GM12874 (cell line): ENCODE data around the gene AMIGO1.

Source experiments
- TF ChIP-seq, protein P1 (sequence below): IDR thresholded peaks from 2 replicates; pipeline ENCODE4 v1.5.1; 2011; ENCODE audit warnings: low read depth, mild to moderate bottlenecking, control low read depth, low read length, moderate library complexity; ENCODE audit not compliant: insufficient read depth

Gene AMIGO1

GRCh38 chr1:109530457-109531087, 21.0 kb upstream of the AMIGO1 start:
- TF ChIP-seq, protein P1, sequence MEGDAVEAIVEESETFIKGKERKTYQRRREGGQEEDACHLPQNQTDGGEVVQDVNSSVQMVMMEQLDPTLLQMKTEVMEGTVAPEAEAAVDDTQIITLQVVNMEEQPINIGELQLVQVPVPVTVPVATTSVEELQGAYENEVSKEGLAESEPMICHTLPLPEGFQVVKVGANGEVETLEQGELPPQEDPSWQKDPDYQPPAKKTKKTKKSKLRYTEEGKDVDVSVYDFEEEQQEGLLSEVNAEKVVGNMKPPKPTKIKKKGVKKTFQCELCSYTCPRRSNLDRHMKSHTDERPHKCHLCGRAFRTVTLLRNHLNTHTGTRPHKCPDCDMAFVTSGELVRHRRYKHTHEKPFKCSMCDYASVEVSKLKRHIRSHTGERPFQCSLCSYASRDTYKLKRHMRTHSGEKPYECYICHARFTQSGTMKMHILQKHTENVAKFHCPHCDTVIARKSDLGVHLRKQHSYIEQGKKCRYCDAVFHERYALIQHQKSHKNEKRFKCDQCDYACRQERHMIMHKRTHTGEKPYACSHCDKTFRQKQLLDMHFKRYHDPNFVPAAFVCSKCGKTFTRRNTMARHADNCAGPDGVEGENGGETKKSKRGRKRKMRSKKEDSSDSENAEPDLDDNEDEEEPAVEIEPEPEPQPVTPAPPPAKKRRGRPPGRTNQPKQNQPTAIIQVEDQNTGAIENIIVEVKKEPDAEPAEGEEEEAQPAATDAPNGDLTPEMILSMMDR, result no peak

DNA sequence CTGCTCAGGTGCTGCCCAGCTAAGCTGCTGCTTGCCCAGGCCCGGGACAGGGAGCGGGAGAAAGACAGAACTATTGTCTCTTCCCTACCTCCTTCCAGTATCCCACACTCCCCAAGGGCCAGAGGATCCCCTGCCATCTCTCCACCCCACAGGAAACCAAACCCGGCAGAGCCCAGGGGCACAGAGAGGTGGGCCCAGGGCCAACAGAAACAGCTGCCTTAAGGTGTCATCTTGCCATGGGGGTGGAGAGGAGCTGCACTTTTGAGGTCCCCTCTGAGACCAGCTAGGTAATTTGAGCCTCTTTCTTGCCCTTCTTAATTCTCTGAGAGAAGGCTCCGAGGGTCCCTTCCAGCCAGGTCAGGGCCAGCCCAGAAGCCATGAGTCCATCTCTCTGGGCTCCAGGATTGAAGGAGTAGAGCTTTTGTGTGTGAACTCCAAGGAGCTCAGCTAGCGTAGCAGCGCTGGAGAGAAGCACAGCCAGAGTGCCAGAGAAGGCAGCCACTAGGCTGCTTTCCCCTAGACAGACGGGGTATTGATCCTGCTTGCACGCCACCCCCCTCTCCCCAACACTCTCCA, 20.4 kb upstream of the AMIGO1 start:
- TF ChIP-seq, protein P1, result no peak

GRCh38 chr1:109528712-109529111, 19.2 kb upstream of the AMIGO1 start:
- TF ChIP-seq, protein P1, result no peak

DNA sequence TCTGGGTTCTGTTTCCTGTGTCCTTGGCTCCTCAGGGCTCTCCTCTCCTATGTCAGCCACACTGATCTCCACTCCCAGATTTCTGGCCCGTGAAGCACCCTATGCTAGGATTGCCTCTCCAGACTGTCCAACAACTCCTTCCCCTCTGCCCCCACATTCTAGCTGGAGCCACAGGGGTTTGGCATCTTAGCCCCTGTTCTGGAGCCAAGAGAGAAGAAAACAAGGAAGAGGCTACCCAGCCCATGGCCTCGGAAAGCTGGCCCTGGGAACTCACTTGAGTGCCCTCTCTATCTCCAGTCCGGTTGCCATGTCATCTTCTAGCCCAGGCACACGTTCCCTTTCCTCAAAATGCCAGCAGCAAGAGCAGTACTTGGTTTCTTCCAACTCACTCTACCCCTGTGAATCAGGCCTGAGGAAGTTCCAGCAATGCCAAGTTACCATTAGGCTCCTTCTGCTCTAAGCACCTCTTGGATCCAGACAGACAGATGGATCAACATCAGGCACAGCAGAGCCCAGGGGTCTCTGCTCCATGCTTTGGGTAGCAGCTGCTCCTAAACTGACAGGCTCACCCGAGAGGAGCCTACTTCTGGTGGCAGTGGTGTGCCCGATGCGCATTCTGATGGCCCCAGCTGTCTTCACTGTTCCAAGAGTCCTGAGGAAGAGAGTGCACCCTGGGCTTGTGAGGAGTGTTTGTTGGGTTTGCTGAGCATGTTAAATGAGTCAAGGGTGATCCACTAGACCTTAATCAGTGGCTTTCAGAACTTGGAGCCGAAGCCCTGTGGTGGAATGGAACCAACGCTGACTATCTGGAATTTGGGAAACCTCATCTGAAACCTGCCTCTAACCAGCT, 18.5 kb upstream of the AMIGO1 start:
- TF ChIP-seq, protein P1, result no peak

- TF ChIP-seq, protein P1, result no peak
Observed at GRCh38 chr1:109527098-109527811, 17.7 kb upstream of the AMIGO1 start.

DNA sequence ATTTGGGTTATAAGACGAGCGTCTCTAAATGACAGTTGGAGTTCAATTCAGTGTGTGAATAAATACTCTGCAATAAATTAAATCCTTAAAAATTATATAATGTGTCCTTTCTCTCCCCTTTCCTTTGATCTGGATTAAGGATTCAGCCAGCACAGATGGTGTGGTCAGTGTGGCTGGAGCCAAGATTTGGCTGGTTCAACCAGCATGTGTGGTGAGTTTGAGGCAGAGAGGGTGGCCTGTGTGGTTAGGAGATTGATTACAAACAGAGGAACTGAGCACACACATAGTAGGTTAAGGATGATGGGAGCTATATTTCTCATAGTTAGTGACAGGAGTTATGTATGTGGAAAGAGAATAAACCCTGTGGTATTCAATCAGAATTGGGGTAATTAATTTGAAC, 14.2 kb upstream of the AMIGO1 start:
- TF ChIP-seq, protein P1, result no peak

DNA sequence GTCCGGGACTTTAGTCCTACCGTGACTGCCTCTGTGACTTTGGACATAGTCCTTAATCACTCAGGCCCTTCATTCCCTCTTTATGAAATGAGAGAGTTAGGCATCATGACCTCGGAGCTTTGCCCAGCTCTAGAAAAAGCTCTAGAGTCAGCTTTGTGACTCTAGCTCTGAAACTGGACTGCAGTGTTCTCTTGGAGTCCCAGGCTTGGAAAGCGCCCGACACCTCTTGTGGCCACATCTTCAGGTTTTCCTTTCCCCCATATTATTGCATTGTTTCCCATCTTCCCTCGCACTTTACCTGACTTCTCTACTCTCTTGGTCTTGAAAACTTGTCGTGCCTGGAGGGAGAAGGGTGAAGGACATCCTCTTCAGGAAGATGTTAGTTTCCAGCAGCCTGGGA, 12.5 kb upstream of the AMIGO1 start:
- TF ChIP-seq, protein P1, result no peak
